ENCODE results near the gene LRRC8B. TPM values are rescaled to one million over a fixed set of nuclear protein-coding genes. Genes with fewer than 3 reads are reported as not detected.

LRRC8B gene
- total RNA-seq, 1 donor from 2014 or later: 17.7 TPM

GRCh38 chr1:89573410-89573809 is 48.8 kb downstream of the LRRC8B start:
- Mint-ChIP-seq H3K9me3 (ENCODE audit: unreplicated experiment) (no peaks in the 10 kb centered on the region), H3K27ac (ENCODE audit: unreplicated experiment) (no peak overlapping the region), H3K27me3 (ENCODE audit: unreplicated experiment) (no peaks in the 10 kb centered on the region), H3K4me1 (ENCODE audit: low read depth, unreplicated experiment) (no peaks in the 10 kb centered on the region), H3K36me3 (ENCODE audit: unreplicated experiment) (no peaks in the 10 kb centered on the region), H3K4me3 (ENCODE audit: unreplicated experiment) (no peak overlapping the region)
- no peak for DNase-seq
- TF ChIP-seq CTCF (IDR thresholded peaks at IDR 0.05; ENCODE audit: partially characterized antibody, unreplicated experiment): no peak

GRCh38 chr1:89574621-89575020 is 50.0 kb downstream of the LRRC8B start:
- Mint-ChIP-seq H3K36me3 (ENCODE audit: unreplicated experiment) (no peaks in the 10 kb centered on the region), H3K9me3 (ENCODE audit: unreplicated experiment) (no peaks in the 10 kb centered on the region), H3K27ac (ENCODE audit: unreplicated experiment) (no peak overlapping the region), H3K27me3 (ENCODE audit: unreplicated experiment) (no peaks in the 10 kb centered on the region), H3K4me3 (ENCODE audit: unreplicated experiment) (no peak overlapping the region), H3K4me1 (ENCODE audit: low read depth, unreplicated experiment) (no peaks in the 10 kb centered on the region)
- no peak for TF ChIP-seq CTCF (IDR thresholded peaks at IDR 0.05; ENCODE audit: partially characterized antibody, unreplicated experiment)
- DNase-seq: no peak

DNA sequence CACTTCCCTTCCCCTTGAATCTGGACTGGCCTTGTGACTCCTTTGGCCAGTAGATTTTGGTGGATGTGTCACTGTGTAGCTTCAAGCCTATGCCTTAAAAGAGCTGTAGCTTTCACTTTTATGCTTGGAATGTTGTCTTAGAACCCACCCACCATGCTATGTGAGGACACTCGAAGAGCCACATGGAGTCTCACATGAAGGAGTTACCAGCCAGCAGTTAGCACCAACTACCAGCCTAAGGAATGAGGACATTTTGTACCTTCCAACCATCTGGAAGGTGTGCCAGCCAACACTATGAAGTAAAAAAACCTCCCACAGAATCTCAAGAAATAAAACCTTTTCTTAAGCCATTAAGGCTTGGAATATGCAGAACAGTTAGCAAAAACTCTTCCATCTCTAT is 50.6 kb downstream of the LRRC8B start:
- Mint-ChIP-seq H3K36me3 (ENCODE audit: unreplicated experiment) (no peaks in the 10 kb centered on the region), H3K27me3 (ENCODE audit: unreplicated experiment) (no peaks in the 10 kb centered on the region), H3K4me3 (ENCODE audit: unreplicated experiment) (no peak overlapping the region), H3K4me1 (ENCODE audit: low read depth, unreplicated experiment) (no peaks in the 10 kb centered on the region), H3K27ac (ENCODE audit: unreplicated experiment) (no peak overlapping the region), H3K9me3 (ENCODE audit: unreplicated experiment) (no peaks in the 10 kb centered on the region)
- no peak for DNase-seq
- TF ChIP-seq CTCF (IDR thresholded peaks at IDR 0.05; ENCODE audit: partially characterized antibody, unreplicated experiment): no peak

GRCh38 chr1:89576013-89576412 is 51.4 kb downstream of the LRRC8B start:
- no peak for TF ChIP-seq CTCF (IDR thresholded peaks at IDR 0.05; ENCODE audit: partially characterized antibody, unreplicated experiment)
- DNase-seq: no peak
- H3K4me1 Mint-ChIP-seq (ENCODE audit: low read depth, unreplicated experiment): no peaks in the 10 kb centered on the region
- no peaks in the 10 kb centered on the region for H3K27me3 Mint-ChIP-seq (ENCODE audit: unreplicated experiment)
- no peak overlapping the region for H3K4me3 Mint-ChIP-seq (ENCODE audit: unreplicated experiment)
- H3K9me3 Mint-ChIP-seq (ENCODE audit: unreplicated experiment): no peaks in the 10 kb centered on the region
- H3K27ac Mint-ChIP-seq (ENCODE audit: unreplicated experiment): no peak overlapping the region
- H3K36me3 Mint-ChIP-seq (ENCODE audit: unreplicated experiment): no peaks in the 10 kb centered on the region

DNA sequence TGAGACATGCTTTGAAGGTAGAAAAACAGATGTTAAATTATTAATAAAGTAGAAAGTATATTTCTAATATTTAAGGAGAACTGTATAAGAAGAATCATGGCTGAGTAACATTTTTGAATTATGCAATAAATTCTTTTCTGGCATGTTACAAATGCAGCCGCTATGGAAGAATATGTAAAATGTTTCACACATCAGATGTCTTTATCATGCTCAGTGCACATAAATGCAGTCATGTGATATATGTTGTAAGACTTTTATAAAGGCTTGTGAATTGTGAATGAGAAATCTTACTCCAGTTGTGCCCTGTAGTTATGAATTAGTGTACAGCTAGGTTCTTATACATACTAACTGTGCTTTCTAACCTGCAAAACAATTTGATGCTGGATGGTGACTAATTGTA is 53.5 kb downstream of the LRRC8B start:
- no peak for DNase-seq
- no peaks in the 10 kb centered on the region for H3K36me3 Mint-ChIP-seq (ENCODE audit: unreplicated experiment)
- no peak for TF ChIP-seq CTCF (IDR thresholded peaks at IDR 0.05; ENCODE audit: partially characterized antibody, unreplicated experiment)
- H3K4me3 Mint-ChIP-seq (ENCODE audit: unreplicated experiment): no peak overlapping the region
- H3K9me3 Mint-ChIP-seq (ENCODE audit: unreplicated experiment): no peaks in the 10 kb centered on the region
- H3K4me1 Mint-ChIP-seq (ENCODE audit: low read depth, unreplicated experiment): no peaks in the 10 kb centered on the region
- no peaks in the 10 kb centered on the region for H3K27me3 Mint-ChIP-seq (ENCODE audit: unreplicated experiment)
- H3K27ac Mint-ChIP-seq (ENCODE audit: unreplicated experiment): no peak overlapping the region

Data from glutamatergic neuron (in vitro differentiated cells).